ENCODE measurements around the gene PTPRM. TPM values are rescaled to one million over a fixed set of nuclear protein-coding genes. Genes with fewer than 3 reads are reported as not detected.

The PTPRM gene
- polyA plus RNA-seq, 1 donor (not counting 4 experiments of a cell fraction or from before 2014, with no cell fraction given): 54.5 TPM

DNA sequence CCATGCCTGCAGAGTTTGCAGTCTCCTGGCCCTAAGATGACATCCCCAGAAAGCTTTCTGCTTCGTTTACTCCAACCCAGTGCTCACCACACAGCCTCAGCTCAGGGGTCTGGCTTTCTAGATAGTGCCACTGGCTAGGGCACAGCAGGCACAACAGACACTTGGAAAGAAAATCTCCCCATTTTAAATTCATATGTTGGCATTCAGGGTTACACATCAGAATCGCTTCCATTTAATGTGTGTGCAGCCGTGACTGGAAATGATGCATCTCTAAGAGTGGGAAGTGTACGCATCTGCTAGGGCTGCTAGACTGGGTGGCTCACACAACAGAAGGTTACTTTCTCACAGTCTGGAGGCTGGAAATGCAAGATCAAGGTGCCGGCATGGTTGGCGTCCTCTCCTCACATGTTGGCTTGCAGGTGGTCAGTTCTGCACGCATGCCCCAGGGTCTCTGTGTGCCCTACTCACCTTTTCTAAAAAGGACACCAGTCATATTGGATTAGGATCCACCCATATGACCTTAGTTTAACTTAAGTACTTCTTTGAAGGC lies 712.7 kb downstream of the PTPRM start:
- Histone ChIP-seq H3K79me2 (ENCODE audit: control insufficient read depth, insufficient read depth, low read length) (no peaks in the 10 kb centered on the region), H3K27me3 (ENCODE audit: control insufficient read depth, extremely low read depth, insufficient read depth, low read length) (no peaks in the 10 kb centered on the region), H4K20me1 (ENCODE audit: control insufficient read depth, extremely low read depth, insufficient read depth, low read length) (no peaks in the 10 kb centered on the region), H3K27ac (ENCODE audit: control insufficient read depth, insufficient read depth, low read length) (no peak overlapping the region), H3K4me1 (ENCODE audit: control insufficient read depth, extremely low read depth, insufficient read depth, low read length) (no peaks in the 10 kb centered on the region), H3K9me1 (ENCODE audit: control insufficient read depth, extremely low read depth, insufficient read depth, low read length) (no peaks in the 10 kb centered on the region), H3K4me2 (ENCODE audit: control insufficient read depth, extremely low read depth, insufficient read depth, low read depth, low read length) (no peak overlapping the region), H3K36me3 (ENCODE audit: control insufficient read depth in 2 of 2, extremely low read depth in 1 of 2, insufficient read depth in 2 of 2, low read length in 2 of 2) (no peaks in the 10 kb centered on the region), H2AFZ (ENCODE audit: control insufficient read depth, low read length) (no peak overlapping the region), H3K9me3 (ENCODE audit: control insufficient read depth, low read depth, low read length) (no peaks in the 10 kb centered on the region), H3K4me3 (ENCODE audit: control insufficient read depth in 2 of 3, extremely low read depth in 1 of 3, insufficient read depth in 2 of 3, low read depth in 1 of 3, low read length in 3 of 3) (no peak overlapping the region), H3K9ac (ENCODE audit: control insufficient read depth, extremely low read depth, insufficient read depth, low read length) (no peak overlapping the region)
- TF ChIP-seq CTCF (optimal IDR thresholded peaks at IDR 0.05 in 1 of 3, IDR thresholded peaks at IDR 0.05 in 1 of 3, conservative IDR thresholded peaks at IDR 0.05 in 1 of 3; ENCODE audit: extremely low read depth in 1 of 3, insufficient read depth in 2 of 3, low read length in 3 of 3) (no peak), EZH2 (IDR thresholded peaks at IDR 0.05; ENCODE audit: low read length) (no peak)
- dilution Hi-C loops (cut with MboI; ENCODE audit: extremely low pct_ligation_motif_present, low sequenced_read_pairs): no loop called here
- DNase-seq (ENCODE audit: low read depth, low spot score): no peak
- FAIRE-seq: no peak

DNA sequence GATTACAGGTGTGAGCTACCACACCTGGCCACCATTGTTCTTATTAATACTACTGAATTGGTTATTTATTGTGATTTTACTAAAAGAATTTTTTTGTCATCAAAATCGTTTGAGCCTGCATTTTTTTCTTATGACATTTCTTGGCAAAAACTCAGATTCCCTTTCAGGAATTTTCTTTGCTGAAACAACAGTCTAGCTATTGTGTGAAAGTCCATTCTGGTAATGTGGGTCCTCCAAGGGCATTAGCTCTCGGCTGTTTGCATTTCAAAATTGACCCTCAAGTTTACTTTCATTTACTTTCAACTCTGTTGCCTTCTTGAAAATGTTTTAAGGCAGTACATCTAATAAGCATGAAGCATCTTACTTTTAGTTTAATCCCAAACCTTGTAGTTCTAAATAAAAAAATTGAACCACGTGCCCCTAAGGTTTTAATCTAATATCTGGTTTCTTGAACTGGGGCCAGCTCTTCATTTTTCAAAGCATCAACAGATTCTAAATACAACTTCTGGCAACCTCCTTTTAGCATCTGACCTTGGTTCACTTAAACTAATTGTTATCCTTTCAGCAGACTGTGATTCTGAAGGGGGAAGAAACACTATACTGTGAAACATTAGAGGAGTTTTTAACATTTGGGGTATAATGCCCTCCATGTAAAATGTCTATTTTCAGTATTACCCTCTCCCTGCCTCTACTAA lies 716.9 kb downstream of the PTPRM start:
- TF ChIP-seq CTCF (optimal IDR thresholded peaks at IDR 0.05 in 1 of 3, IDR thresholded peaks at IDR 0.05 in 1 of 3, conservative IDR thresholded peaks at IDR 0.05 in 1 of 3; ENCODE audit: extremely low read depth in 1 of 3, insufficient read depth in 2 of 3, low read length in 3 of 3) (no peak), EZH2 (IDR thresholded peaks at IDR 0.05; ENCODE audit: low read length) (no peak)
- H3K4me3 ChIP-seq (ENCODE audit: control insufficient read depth in 2 of 3, extremely low read depth in 1 of 3, insufficient read depth in 2 of 3, low read depth in 1 of 3, low read length in 3 of 3): no peak overlapping the region
- no peaks in the 10 kb centered on the region for H3K79me2 ChIP-seq (ENCODE audit: control insufficient read depth, insufficient read depth, low read length)
- FAIRE-seq (no peak), DNase-seq (ENCODE audit: low read depth, low spot score) (no peak)
- H3K9me1 ChIP-seq (ENCODE audit: control insufficient read depth, extremely low read depth, insufficient read depth, low read length): no peaks in the 10 kb centered on the region
- no peaks in the 10 kb centered on the region for H3K4me1 ChIP-seq (ENCODE audit: control insufficient read depth, extremely low read depth, insufficient read depth, low read length)
- no peak overlapping the region for H3K9ac ChIP-seq (ENCODE audit: control insufficient read depth, extremely low read depth, insufficient read depth, low read length)
- no peak overlapping the region for H3K4me2 ChIP-seq (ENCODE audit: control insufficient read depth, extremely low read depth, insufficient read depth, low read depth, low read length)
- dilution Hi-C loops (cut with MboI; ENCODE audit: extremely low pct_ligation_motif_present, low sequenced_read_pairs): no loop called here
- H2AFZ ChIP-seq (ENCODE audit: control insufficient read depth, low read length): no peak overlapping the region
- no peaks in the 10 kb centered on the region for H4K20me1 ChIP-seq (ENCODE audit: control insufficient read depth, extremely low read depth, insufficient read depth, low read length)
- H3K27ac ChIP-seq (ENCODE audit: control insufficient read depth, insufficient read depth, low read length): no peak overlapping the region
- H3K9me3 ChIP-seq (ENCODE audit: control insufficient read depth, low read depth, low read length): no peaks in the 10 kb centered on the region
- no peaks in the 10 kb centered on the region for H3K36me3 ChIP-seq (ENCODE audit: control insufficient read depth in 2 of 2, extremely low read depth in 1 of 2, insufficient read depth in 2 of 2, low read length in 2 of 2)
- H3K27me3 ChIP-seq (ENCODE audit: control insufficient read depth, extremely low read depth, insufficient read depth, low read length): no peaks in the 10 kb centered on the region
